Hematopoietic multipotent progenitor cell treated with erythropoietin and hydrocortisone succinate and interleukin-3 and kit ligand, for 8 days (in vitro differentiated cells): ENCODE data around the gene ACADS.

ENCODE experiments used
- DNase-seq: peaks from one replicate; pipeline ENCODE4 v3.0.0-alpha.2; 2015

The ACADS gene

DNA sequence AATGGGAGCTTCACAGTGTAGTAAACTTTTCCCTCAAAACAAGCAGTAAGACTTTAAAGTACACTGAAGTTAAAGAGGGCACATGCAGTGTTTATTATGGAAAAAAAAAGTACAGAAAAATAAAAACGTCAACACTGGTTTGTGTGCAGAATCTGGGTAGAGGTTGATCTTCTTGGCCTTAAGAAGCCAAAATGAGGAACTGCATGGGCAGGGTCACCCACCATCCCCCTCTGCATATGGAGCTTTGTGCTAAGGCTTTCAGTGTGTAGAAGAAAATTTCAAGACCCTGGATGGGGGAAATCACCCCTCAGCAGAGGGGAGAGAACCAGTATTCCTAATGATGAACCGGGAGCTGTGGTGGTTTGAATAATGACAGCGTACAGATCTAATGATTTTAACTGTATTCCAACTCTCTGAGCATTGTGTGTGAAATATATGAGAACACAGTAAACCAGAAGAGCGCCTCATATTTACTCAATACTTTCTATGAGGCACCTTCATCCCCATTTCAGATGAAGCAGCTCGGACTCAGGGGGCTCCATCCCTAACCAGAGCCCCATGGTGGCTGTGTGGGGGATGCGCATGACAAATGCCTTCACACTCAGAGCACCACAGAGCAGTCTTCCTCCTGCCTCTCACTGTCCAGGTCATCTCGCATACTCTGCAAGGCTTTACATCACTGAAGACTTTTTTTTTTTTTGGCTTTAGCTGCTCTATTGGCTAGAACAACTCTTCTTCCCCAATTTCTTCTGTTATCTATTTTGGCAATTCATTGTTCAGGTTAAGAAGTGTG lies 33.4 kb downstream of the ACADS start:
- no peak for DNase-seq

DNA sequence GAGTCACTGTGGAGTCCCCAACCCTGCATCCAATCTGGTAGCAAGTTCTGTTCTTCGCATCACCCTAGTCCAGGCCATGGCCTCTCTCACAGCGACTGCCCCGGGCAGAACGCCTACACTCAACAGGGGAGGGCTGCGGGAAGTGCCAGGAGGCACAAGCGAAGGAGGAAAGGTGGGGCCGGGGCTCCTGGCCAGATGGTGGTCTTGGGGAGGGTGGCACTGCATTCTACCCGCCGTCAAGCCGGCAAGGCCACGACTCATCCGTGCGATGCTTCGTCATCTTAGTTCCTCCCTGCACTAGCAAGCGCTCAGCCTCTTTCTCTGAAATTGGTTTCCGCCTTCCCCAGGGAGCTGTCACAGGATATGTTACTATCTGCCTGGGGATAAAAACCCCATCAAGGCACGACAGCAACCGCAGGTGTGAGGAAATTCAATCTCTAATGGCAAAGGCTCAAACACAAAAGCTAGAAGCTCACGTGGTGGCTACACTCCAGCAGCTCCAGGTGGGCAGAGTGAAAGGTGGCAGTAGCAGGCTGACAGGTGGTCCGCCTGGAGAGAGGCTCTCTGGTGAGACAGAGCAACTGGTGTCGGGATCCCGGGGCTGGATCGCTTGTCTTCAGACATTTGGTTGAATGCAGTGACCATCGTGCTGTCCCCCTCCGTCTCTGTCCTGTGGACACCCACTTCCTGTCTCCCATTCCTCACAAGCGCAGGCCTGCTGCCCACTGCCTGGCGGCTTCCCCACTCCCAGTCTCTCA lies 34.1 kb downstream of the ACADS start:
- no peak for DNase-seq

- no peak for DNase-seq
Observed at GRCh38 chr12:120760349-120761254, 35.0 kb downstream of the ACADS start.

- no peak for DNase-seq
Observed at GRCh38 chr12:120761519-120761934, 35.9 kb downstream of the ACADS start.

GRCh38 chr12:120762086-120762485 lies 36.5 kb downstream of the ACADS start:
- DNase-seq = no peak

DNA sequence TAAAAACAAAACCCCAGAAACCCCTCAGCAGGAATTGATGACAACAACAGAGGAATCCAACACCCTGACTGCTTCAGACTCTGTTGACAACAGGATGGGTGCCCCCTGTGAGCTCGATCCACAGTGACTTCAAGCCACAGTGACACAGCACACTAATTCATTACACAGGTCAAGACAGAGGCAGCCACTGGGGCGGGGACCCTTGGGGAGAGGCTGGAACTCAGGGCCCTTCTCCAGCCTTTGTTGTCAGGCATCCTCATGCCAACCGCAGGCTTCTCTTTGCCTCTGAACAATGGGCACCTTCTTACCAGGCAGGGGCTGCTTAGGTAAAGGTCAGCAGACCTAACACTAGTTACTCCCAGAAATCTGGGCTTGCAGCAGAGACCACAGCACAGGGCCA lies 37.6 kb downstream of the ACADS start:
- no peak for DNase-seq

- DNase-seq = no peak
Observed at GRCh38 chr12:120764816-120765215, 39.2 kb downstream of the ACADS start.

DNA sequence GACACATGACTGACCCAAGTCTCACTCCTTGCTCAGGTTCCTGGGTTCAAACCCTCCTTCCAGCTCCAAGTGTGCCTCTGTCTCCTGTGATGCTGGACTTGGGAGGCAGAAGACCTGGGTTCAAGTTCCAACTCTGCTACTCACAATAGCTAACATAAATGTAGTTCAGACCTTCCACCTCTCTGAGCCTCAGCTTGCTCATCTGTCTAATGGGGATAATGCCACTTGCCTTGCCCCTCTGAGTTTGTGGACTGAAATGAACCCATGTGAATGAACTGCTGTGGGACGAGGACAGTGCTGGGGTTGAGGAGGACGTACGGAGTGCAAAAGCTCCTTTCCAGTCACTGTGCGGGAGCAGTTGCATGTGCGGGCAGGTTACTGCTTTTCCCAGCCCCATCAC lies 40.9 kb downstream of the ACADS start:
- DNase-seq = no peak

- no peak for DNase-seq
Observed at GRCh38 chr12:120767071-120768024, 41.7 kb downstream of the ACADS start.

DNA sequence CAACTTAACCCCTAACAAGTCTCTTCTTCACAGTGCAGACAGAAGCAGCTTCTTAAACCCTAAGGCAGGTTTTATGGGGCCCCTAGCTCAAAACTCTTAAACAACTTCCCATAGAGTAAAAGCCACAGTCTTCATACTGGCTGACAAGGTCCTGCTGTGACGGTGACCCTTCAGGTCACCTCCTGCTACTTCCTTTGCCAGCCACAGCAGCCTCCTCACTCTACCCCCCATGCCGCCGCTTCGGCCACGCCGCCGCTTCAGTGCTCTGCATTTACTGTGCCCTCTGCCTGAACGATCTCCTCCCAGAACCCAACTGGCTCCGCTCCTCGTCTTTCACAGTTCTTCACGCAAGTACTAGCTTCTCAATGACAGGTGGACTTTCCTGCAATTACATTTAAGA lies 45.5 kb downstream of the ACADS start:
- no peak for DNase-seq

GRCh38 chr12:120774169-120774916 lies 48.7 kb downstream of the ACADS start:
- DNase-seq = no peak

DNA sequence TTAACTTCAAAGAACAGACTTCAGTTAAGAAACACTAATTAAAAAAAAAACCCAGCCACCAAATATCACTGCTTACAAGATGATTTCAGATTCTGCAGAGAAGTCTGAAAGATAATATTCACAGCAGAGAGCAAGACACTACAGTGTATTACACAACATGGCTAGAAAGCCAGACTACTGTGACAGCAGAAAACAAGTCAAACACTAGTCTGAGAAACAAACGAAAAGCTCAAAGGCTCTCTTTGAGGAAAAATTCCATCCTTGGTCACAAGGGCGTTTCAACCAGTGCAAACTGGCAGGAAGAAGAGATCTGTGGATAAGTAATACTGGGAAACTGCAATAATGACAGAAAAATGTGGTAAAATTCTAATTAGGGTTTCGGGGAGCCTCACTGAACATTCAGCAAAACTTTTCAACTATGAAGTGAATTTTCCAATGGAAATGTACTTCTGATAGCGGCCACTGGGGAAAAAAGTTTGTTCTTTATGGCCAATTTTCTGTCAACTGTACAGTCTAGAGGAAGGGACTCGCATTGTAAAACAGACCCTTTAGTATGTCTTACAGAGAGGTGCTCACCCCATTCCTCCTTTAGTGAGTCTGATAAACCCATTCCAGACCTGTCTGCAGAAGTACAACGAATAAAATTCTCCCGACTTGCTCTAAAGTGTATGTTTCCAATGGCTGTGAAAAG lies 50.4 kb downstream of the ACADS start:
- DNase-seq = no peak

GRCh38 chr12:120783197-120783596 lies 57.6 kb downstream of the ACADS start:
- no peak for DNase-seq

- DNase-seq = no peak
Observed at GRCh38 chr12:120784804-120785203, 59.2 kb downstream of the ACADS start.

- DNase-seq = no peak
Observed at GRCh38 chr12:120787889-120788288, 62.3 kb downstream of the ACADS start.
